GM21786 (cell line): ENCODE results near the gene NLRP11.

Experiments used
- ATAC-seq: cut with Tn5 transposase; IDR thresholded peaks from one replicate; pipeline ENCODE4 v1.9.1; 2021; ENCODE audit not compliant: unreplicated experiment

The NLRP11 gene

GRCh38 chr19:55831846-55832245 lies at the start of gene NLRP11:
Gene NLRP11, minus strand, starts transcription at chr19:55831999. Its CDS starts 13,825 bp downstream, at chr19:55818174.
- ATAC-seq: no peak

DNA sequence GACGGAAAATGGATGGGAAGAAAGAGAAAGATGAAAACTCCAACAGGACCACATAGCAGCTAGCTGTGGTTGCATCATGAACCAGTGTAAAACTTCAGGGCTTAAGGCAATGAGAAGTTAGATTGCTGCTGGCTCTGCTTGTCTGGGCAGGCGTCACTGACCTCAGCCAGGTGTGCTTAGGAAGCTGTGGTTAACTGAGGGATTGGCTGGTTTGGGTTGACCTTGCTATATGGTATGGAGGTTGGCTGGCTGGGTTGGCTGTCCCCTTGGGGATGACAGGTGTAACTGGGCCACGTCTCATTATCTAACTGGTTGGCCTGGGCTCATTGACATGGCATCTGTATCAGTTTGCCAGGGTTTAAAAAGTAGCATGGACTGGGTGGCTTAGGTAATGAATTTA lies 45.4 kb upstream of the NLRP11 start:
- ATAC-seq: no peak

GRCh38 chr19:55870736-55871135 lies 38.9 kb upstream of the NLRP11 start:
- ATAC-seq: no peak

GRCh38 chr19:55867101-55867500 lies 35.3 kb upstream of the NLRP11 start:
- no peak for ATAC-seq

DNA sequence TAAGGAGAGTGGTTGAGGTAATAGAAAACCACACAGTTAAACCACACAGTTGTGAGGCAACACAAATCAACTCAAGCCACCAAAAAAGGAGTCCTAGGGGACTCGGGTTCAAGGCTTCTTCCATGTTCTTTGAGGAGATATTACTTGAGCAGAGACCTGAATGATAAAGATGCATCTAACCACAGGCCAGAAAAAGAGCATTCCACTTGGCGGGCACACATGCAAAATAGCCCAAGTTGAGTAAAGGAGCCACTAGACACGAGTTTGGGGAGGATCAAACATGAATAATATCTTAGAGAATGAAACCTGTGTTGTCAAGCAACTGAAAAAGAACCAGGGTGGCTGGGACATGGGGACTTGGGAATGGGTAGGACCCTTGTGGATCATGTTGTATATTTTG lies 34.7 kb upstream of the NLRP11 start:
- no peak for ATAC-seq

DNA sequence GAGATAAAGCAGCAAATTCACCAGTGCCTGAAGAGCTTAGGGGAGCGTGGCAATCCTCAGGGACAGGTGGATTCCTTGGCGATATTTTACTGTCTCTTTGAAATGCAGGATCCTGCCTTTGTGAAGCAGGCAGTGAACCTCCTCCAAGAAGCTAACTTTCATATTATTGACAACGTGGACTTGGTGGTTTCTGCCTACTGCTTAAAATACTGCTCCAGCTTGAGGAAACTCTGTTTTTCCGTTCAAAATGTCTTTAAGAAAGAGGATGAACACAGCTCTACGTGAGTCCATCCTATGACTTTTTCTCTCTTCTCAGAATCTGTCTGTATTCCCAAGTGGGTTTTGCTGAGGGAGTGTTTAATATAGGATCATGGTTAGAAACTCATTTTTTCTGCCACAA lies 27.2 kb upstream of the NLRP11 start:
- no peak for ATAC-seq

GRCh38 chr19:55858401-55858800 lies 26.6 kb upstream of the NLRP11 start:
- ATAC-seq: no peak

GRCh38 chr19:55857974-55858373 lies 26.2 kb upstream of the NLRP11 start:
- ATAC-seq: no peak

DNA sequence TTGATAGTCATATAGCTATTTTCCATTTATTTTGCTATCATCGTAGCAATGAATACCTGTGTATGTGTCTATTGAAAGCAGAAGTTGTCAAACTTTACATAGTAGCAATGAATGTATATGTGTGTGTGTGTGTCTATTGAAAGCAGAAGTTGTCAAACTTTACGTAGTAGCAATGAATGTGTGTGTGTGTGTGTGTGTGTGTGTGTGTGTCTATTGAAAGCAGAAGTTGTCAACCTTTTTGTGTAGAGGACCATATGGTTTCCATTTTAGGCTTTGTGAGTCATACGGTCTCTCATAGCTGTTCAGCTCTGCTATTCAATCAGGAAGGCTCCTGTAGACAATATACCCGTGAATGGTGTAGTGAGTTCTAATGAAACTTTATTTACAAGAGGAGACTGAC lies 25.4 kb upstream of the NLRP11 start:
- no peak for ATAC-seq

DNA sequence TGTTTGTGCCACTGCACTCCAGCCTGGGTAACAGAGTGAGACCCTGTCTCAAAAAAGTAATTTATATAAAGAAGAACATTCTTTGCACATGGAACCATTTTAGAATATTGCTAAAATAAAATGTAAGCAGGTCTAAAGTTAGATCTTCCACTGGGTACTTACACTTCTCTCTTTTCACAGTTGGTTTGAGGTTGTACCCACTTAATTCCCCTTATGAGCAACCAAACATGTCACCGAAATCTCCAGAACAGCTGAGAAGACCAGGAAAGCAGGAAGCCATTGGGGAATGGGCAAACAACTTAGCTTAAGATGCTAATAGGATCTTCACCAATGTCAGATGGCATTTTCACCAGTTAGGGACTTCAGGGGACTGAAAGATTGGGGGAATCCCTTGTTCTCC lies 23.4 kb upstream of the NLRP11 start:
- no peak for ATAC-seq

DNA sequence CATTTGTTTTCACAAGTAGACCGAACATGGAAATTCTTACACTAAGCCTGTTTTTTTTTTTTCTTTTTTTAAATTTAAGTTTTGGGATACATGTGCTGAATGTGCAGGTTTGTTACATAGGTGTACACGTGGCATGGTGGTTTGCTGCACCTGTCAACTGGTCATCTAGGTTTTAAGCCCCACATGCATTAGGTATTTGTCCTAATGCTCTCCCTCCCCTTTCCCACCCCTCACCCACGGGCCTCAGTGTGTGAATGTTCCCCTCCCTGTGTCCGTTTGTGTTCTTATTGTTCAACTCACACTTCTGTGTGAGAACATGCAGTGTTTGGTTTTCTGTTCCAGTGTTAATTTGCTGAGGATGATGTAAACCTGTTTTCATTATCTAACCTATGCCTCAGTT lies 7.1 kb upstream of the NLRP11 start:
- no peak for ATAC-seq

GRCh38 chr19:55838251-55838650 lies 6.5 kb upstream of the NLRP11 start:
- no peak for ATAC-seq

GRCh38 chr19:55836340-55836739 lies 4.5 kb upstream of the NLRP11 start, which contains the start of gene NLRP4:
Gene NLRP4, plus strand, starts transcription at chr19:55836540. Its CDS starts 15,541 bp downstream, at chr19:55852081.
- no peak for ATAC-seq

DNA sequence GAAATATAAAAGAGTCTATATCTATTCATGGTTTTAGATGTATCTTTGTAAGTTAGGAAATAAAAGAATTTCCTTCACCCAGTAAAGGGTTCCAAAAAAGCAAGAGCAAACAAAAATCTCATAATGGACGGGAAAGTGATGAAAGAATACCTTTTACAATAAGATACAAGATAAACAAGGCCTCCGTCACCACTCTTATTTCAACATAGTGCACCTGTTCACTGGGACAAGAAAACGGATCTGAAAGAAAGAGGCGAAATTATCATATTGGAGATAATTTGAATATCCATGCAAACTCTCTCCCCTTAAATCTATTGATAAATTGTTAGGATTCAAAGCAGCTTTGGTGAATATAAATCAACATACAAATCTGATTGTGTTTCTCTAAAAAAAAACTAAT lies 877 bp upstream of the NLRP11 start:
- ATAC-seq: no peak

DNA sequence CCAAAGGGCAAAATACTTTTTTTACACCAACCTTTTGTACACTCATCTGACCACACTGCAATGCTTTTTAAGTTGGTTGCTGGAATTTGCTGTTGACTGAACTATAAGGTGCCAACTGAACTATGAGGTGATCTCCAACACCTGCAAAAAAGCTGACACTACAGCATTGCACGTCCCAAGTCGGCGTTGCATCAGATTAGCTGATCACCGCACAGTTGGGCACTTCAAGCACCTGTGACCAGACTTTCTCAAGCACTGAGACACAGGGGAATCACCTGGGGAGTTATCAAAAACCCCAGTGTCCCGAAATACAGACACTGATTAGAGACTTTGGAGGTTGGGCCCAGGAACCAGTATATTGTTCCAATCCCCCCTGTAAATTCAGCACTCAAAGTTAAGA lies 1.1 kb downstream of the NLRP11 start:
- ATAC-seq: no peak

DNA sequence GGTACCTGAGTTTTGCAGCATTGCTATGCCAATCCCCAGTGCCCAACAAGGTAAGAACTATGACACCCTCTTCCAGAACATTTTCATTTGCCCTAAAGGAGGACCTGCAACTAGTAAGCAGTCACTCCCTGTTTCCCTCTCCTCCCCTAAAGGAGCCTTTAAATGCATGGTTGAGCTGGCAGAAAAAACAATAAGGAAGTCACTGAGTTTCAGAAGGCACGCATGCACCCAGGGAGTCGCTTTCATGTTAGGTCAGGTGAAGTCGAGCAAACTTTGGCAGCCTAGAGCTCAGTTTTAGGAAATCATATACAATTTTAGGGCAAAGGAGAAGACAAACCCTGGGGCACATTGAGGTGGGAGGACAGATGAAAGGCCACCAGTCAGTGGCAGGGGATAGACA lies 11.8 kb downstream of the NLRP11 start:
- no peak for ATAC-seq

DNA sequence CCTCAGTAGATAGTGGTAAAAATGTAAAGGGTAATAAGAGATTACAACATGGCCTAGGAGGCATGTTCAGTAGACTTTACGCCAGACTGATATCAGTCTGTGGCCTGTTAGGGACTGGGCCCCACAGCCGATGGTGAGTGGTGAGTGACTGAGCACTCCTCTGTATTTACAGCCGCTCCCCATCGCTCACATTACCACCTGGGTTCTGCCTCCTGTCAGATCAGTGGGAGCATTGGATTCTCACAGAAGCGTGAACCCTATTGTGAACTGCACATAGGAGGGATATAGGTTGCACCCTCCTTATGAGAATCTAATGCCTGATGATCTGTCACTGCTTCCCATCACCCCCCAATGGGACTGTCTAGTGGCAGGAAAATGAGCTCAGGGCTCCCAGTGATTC lies 17.9 kb downstream of the NLRP11 start:
- no peak for ATAC-seq

DNA sequence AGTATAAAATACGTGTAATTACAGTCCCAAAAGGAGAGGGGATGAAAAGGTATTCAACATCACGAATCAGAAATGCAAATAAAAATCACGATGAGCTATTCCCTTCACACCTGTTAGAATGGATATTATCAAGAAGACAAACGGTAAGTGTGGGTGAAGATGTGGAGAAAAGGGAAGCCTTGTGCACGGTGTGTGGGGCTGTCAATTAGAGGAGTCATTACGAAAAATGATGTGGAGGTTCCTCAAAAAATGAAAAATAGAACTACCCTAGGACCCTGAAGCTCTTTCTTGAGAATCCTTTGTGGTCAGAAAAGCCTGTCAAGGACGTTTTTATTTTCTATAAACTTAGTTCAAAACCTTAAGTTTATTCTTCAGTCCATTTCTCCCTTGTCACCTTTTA lies 19.4 kb downstream of the NLRP11 start:
- ATAC-seq: no peak

- no peak for ATAC-seq
These were observed 20.5 kb downstream of the NLRP11 start for GRCh38 chr19:55811340-55811739.

DNA sequence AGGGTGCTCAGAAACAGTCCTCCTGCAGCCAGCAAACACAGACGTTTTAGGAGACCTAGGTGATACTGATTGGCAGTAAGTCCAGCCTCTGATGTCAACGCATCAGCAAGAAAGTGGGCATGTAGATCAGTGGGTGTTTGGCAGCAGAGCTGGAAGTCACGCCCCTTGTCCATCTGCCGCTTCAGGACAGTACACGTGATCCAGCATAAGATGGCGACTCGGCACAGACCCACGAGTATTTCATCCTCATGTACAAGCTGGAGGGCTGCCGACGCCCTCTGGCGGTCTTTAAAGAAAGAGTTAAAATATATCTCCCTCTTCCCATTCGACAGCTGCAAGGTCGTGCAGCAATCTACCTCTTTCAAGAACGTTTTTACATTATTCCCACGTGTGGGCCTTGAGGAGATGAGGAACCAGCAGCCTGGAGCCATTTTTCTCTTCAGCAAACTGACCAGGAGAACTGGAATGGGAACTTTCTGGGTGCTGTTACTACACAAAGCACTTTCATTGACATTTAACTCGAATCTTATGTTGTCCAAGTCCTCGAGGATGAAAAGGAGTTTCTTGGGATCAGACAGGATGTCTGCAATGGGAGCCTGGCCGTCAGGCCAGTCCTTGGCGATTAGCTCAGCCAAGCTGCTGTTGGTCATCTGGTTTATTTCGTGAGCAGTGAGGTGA lies 22.3 kb downstream of the NLRP11 start:
- no peak for ATAC-seq

DNA sequence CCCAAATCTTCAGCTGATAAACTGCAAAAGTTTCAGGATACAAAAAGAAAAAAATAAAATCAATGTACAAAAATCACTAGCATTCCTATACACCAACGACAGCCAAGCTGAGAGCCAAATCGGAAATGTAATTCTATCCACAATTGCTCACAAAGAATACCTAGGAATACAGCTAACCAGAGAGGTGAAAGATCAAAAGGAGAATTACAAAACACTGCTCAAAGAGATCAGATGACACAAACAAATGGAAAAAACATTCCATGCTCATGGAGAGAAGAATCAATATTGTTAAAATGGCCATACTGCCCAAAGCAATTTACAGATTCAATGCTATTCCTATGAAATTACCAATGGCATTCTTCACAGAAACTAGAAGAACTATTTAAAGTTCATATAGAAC lies 29.5 kb downstream of the NLRP11 start:
- ATAC-seq: no peak

DNA sequence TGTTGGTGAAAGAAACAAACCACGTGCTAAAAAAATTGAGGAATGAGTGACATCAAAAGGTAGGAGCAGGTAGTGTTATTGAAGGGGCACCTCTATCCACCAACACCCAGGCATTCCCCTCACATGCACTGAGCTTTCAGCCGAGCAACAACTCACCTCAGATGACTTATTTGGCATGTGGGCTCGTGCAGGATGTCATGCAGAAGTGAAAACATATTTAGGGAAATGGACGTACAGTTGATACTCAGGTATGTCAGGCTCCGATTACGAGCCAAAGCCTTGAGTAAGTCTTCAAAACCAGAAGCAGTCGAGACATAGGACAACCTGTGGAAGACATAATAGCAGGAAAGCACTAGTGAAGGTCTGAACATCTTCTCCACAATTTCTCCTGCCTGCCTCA lies 30.4 kb downstream of the NLRP11 start:
- ATAC-seq: no peak

- no peak for ATAC-seq
These were observed 36.8 kb downstream of the NLRP11 start for GRCh38 chr19:55795021-55795420.
